Measurements from ENCODE around the gene TOR1AIP1. TPM values are rescaled to one million over a fixed set of nuclear protein-coding genes. Genes with fewer than 3 reads are reported as not detected.
A peak's percentile ranks its signal among the peaks of the same experiment; 100 is the strongest.

Gene TOR1AIP1
- total RNA-seq, 4 donors from 2014 or later: 66.1 to 148 (median 68.8) TPM

DNA sequence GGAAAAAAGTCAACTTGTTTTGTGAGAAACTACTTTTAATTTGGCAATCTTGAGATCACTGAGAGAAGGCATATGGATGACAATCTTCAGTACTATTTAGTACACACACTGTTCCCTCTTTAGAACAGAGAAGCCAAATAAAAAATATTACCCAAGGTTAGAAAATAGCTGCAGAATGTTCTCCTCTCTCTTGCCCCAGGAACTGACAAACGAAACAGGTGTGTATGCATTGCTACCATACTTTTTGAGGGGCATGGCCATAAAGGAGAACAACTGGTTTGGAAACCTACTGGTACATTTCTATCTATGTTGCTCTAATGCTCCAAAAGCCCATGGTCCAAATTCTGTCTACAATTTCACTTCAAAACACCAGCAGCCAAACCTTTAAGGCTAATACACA is 10.1 kb upstream of the TOR1AIP1 start:
- TF ChIP-seq, protein P1, sequence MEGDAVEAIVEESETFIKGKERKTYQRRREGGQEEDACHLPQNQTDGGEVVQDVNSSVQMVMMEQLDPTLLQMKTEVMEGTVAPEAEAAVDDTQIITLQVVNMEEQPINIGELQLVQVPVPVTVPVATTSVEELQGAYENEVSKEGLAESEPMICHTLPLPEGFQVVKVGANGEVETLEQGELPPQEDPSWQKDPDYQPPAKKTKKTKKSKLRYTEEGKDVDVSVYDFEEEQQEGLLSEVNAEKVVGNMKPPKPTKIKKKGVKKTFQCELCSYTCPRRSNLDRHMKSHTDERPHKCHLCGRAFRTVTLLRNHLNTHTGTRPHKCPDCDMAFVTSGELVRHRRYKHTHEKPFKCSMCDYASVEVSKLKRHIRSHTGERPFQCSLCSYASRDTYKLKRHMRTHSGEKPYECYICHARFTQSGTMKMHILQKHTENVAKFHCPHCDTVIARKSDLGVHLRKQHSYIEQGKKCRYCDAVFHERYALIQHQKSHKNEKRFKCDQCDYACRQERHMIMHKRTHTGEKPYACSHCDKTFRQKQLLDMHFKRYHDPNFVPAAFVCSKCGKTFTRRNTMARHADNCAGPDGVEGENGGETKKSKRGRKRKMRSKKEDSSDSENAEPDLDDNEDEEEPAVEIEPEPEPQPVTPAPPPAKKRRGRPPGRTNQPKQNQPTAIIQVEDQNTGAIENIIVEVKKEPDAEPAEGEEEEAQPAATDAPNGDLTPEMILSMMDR (IDR thresholded peaks at IDR 0.05 in 4 of 5, conservative IDR thresholded peaks at IDR 0.05 in 1 of 5): no peak
- TF ChIP-seq POLR2A (IDR thresholded peaks at IDR 0.05): no peak
- intact Hi-C loops (cut with DNase I; ENCODE audit: low total_unique reads) (no loop called here), in situ Hi-C loops (cut with MboI; ENCODE audit: low sequenced_read_pairs in 4 of 4) (loop anchor here in 2 of 4 donors (10.0 kb wide), 2 partner anchors 83 to 293 kb away; partner anchors contain the start of gene CEP350 (in 1 of the 2))
- peaks cover 0 to 50% of the 10 kb centered on the region in 2 donors for H3K36me3 ChIP-seq
- DNase-seq (no peak), ATAC-seq (peak; percentile 79 to 87)
- H3K4me3 ChIP-seq: peak overlapping the region in 2 of 4 donors; percentile 1 to 86
- peak overlapping the region; percentile 67 to 87 (median 82) for H3K27ac ChIP-seq
- H3K27me3 ChIP-seq: no peaks in the 10 kb centered on the region
- H3K4me1 ChIP-seq: peaks cover 53 to 68% of the 10 kb centered on the region in 2 donors
- no peaks in the 10 kb centered on the region for H3K9me3 ChIP-seq

DNA sequence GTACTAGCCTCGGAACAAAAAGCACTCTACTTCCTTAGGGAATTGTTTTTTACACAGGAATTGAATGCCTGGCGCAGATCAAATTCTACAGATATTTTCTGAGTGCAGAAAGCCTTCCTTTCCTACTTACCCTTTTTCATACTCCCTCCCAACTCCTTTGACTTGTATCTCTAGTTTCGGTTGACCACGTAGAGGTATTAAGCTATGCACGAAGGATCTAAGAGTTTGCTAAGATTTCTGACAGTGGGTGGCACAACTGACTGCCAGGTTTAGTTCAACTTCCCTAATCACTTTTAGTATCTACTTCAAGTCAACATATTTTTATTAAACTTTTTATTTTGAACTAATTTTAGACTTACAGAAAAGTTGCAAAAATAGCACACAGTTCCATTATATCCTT is 9.5 kb upstream of the TOR1AIP1 start:
- Histone ChIP-seq H3K27ac (peak overlapping the region; percentile 67 to 87 (median 82)), H3K4me3 (peak overlapping the region in 1 of 4 donors; percentile 86), H3K36me3 (peaks cover 0 to 46% of the 10 kb centered on the region in 2 donors), H3K27me3 (no peaks in the 10 kb centered on the region), H3K4me1 (peaks cover 52 to 68% of the 10 kb centered on the region in 2 donors), H3K9me3 (no peaks in the 10 kb centered on the region)
- intact Hi-C loops (cut with DNase I; ENCODE audit: low total_unique reads): no loop called here
- DNase-seq (no peak), ATAC-seq (no peak)
- TF ChIP-seq, protein P1 (IDR thresholded peaks at IDR 0.05 in 4 of 5, conservative IDR thresholded peaks at IDR 0.05 in 1 of 5): no peak
- TF ChIP-seq POLR2A (IDR thresholded peaks at IDR 0.05): no peak
- in situ Hi-C loops (cut with MboI; ENCODE audit: low sequenced_read_pairs in 4 of 4): loop anchor here in 2 of 4 donors (10.0 kb wide), 2 partner anchors 82 to 292 kb away; partner anchors contain the start of gene CEP350 (in 1 of the 2)

DNA sequence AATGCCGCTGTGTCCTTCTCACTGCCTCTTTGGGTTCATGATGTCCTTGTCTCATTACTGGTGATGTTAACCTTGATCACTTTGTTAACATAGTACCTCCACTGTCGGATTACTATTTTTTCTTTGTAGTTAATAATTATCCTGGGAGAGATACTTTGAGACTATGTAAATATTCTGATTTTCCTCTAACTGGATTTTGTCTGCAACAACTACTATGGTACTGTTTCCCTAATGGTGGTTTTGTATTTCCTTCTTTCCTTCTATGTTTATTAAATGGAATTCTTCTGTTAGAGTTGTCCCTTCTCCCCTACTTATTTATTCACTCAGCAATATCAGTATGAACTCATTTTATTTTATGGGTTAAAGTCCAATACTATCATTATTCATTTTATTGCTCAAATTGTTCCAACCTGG is 8.6 kb upstream of the TOR1AIP1 start:
- intact Hi-C loops (cut with DNase I; ENCODE audit: low total_unique reads) (no loop called here), in situ Hi-C loops (cut with MboI; ENCODE audit: low sequenced_read_pairs in 4 of 4) (loop anchor here in 2 of 4 donors (10.0 kb wide), 2 partner anchors 81 to 291 kb away; partner anchors contain the start of gene CEP350 (in 1 of the 2))
- H3K36me3 ChIP-seq: peaks cover 0 to 42% of the 10 kb centered on the region in 2 donors
- H3K27me3 ChIP-seq: no peaks in the 10 kb centered on the region
- peak overlapping the region in 1 of 4 donors; percentile 86 for H3K4me3 ChIP-seq
- no peak for ATAC-seq
- H3K4me1 ChIP-seq: peaks cover 44 to 63% of the 10 kb centered on the region in 2 donors
- no peaks in the 10 kb centered on the region for H3K9me3 ChIP-seq
- H3K27ac ChIP-seq: peak overlapping the region; percentile 67 to 87 (median 82)
- TF ChIP-seq POLR2A (IDR thresholded peaks at IDR 0.05): no peak
- TF ChIP-seq, protein P1 (IDR thresholded peaks at IDR 0.05 in 4 of 5, conservative IDR thresholded peaks at IDR 0.05 in 1 of 5): no peak
- no peak for DNase-seq

DNA sequence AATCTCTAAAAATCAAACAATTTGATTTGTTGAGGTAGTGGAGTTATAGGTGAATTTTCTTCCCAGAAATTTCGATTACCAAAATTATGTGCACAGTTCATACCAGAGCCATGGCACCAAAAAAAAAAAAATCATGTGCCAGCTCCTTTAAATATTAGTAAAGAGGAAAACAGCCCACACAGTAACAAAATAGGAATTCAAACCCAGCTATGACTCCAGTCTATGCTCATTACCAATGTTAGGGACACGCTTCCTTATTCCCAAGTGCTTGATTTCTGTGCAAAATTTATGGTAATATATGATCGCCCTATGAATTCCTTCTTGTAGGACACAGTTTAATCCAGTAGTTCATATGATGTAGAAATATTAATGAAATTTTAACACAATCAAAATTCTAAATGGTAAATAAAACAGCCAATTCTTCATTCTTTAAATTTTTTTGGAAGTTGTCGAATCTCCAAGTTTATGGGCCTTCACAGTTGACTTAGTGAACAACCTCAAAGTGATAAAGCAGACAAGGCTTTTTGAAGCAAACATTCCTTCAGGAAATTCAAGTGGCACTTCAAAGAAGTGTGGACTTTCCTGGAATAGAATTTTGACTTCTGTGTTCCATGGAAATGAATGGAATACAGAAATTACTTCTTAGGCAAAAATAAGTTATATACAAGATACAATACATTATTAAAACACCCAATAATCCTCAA is 6.3 kb upstream of the TOR1AIP1 start:
- intact Hi-C loops (cut with DNase I; ENCODE audit: low total_unique reads): loop anchor here (2.0 kb wide), 1 partner anchor 279 kb away; the partner anchor contains the start of gene QSOX1
- peak overlapping the region; percentile 72 to 97 (median 80) for H3K4me3 ChIP-seq
- no peaks in the 10 kb centered on the region for H3K9me3 ChIP-seq
- H3K36me3 ChIP-seq: peaks cover 0 to 24% of the 10 kb centered on the region in 2 donors
- H3K27ac ChIP-seq: peak overlapping the region; percentile 81 to 89 (median 85)
- H3K4me1 ChIP-seq: peaks cover 40 to 63% of the 10 kb centered on the region in 2 donors
- DNase-seq (no peak), ATAC-seq (no peak)
- H3K27me3 ChIP-seq: no peaks in the 10 kb centered on the region
- no peak for TF ChIP-seq POLR2A (IDR thresholded peaks at IDR 0.05)
- TF ChIP-seq, protein P1 (IDR thresholded peaks at IDR 0.05 in 4 of 5, conservative IDR thresholded peaks at IDR 0.05 in 1 of 5): no peak
- in situ Hi-C loops (cut with MboI; ENCODE audit: low sequenced_read_pairs in 4 of 4): loop anchor here in 2 of 4 donors (10.0 to 25.0 kb wide), 3 partner anchors 79 to 289 kb away; partner anchors contain the start of genes CEP350 (in 1 of the 2) and QSOX1 (in 1 of the 2)
